Neural cell (in vitro differentiated cells): ENCODE results near the gene TCFL5.

Experiments used
- CTCF ChIP-seq: fragments of 450-650 bp; IDR thresholded peaks from 2 replicates; pipeline ENCODE4 v1.5.1; 2014; ENCODE audit warnings: antibody characterized with exemption, mild to moderate bottlenecking, moderate library complexity; ENCODE audit not compliant: poor library complexity, severe bottlenecking
- EP300 ChIP-seq: fragments of 450-650 bp; conservative IDR thresholded peaks from 2 replicates; pipeline ENCODE4 v1.6.1; 2014; ENCODE audit warnings: antibody characterized with exemption, mild to moderate bottlenecking, moderate library complexity; ENCODE audit not compliant: poor library complexity, severe bottlenecking
- EZH2 ChIP-seq: fragments of 200-600, 300-800 bp; shearing (Covaris generic), sonication (generic); IDR thresholded peaks from 2 replicates; pipeline ENCODE4 v1.6.1; 2014; ENCODE audit warnings: antibody characterized with exemption, low read length, borderline replicate concordance, mild to moderate bottlenecking; ENCODE audit not compliant: insufficient read depth, poor library complexity, severe bottlenecking
- MXI1 ChIP-seq: fragments of 450-650 bp; conservative IDR thresholded peaks from 2 replicates; pipeline ENCODE4 v1.6.1; 2014; ENCODE audit warnings: antibody characterized with exemption, mild to moderate bottlenecking; ENCODE audit not compliant: poor library complexity, severe bottlenecking
- POLR2AphosphoS5 ChIP-seq: IDR thresholded peaks from 2 replicates; pipeline ENCODE4 v1.6.1; 2012
- REST ChIP-seq: IDR thresholded peaks from 2 replicates; pipeline ENCODE4 v1.6.1; 2012; ENCODE audit warnings: borderline replicate concordance
- SMC3 ChIP-seq: fragments of 450-650 bp; conservative IDR thresholded peaks from 2 replicates; pipeline ENCODE4 v1.6.1; 2014; ENCODE audit warnings: antibody characterized with exemption, mild to moderate bottlenecking, moderate library complexity; ENCODE audit not compliant: poor library complexity
- TAF1 ChIP-seq: IDR thresholded peaks from 2 replicates; pipeline ENCODE4 v1.6.1; 2012; ENCODE audit warnings: low read depth

- TF ChIP-seq EP300 (no peak), CTCF (no peak), EZH2 (no peak), TAF1 (no peak), POLR2AphosphoS5 (no peak), REST (no peak), MXI1 (no peak), SMC3 (no peak)
Measured at GRCh38 chr20:62807444-62808210, 54.0 kb downstream of the TCFL5 start.
